ENCODE data around the gene AMZ2.
A peak's percentile ranks its signal among the peaks of the same experiment; 100 is the strongest.
"Not testable (repeated sequence)": the region's sequence is repeated elsewhere in the genome, so short reads cannot be mapped to it uniquely, and the experiment has no call there.

Gene AMZ2, protein sequence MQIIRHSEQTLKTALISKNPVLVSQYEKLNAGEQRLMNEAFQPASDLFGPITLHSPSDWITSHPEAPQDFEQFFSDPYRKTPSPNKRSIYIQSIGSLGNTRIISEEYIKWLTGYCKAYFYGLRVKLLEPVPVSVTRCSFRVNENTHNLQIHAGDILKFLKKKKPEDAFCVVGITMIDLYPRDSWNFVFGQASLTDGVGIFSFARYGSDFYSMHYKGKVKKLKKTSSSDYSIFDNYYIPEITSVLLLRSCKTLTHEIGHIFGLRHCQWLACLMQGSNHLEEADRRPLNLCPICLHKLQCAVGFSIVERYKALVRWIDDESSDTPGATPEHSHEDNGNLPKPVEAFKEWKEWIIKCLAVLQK

GRCh38 chr17:68247445-68248198, at the start of gene AMZ2:
Gene AMZ2, plus strand, starts transcription at chr17:68248043. Its CDS starts 2,145 bp downstream, at chr17:68250188.
- DNase-seq (ENCODE audit: low read depth): peak; percentile 98

DNA sequence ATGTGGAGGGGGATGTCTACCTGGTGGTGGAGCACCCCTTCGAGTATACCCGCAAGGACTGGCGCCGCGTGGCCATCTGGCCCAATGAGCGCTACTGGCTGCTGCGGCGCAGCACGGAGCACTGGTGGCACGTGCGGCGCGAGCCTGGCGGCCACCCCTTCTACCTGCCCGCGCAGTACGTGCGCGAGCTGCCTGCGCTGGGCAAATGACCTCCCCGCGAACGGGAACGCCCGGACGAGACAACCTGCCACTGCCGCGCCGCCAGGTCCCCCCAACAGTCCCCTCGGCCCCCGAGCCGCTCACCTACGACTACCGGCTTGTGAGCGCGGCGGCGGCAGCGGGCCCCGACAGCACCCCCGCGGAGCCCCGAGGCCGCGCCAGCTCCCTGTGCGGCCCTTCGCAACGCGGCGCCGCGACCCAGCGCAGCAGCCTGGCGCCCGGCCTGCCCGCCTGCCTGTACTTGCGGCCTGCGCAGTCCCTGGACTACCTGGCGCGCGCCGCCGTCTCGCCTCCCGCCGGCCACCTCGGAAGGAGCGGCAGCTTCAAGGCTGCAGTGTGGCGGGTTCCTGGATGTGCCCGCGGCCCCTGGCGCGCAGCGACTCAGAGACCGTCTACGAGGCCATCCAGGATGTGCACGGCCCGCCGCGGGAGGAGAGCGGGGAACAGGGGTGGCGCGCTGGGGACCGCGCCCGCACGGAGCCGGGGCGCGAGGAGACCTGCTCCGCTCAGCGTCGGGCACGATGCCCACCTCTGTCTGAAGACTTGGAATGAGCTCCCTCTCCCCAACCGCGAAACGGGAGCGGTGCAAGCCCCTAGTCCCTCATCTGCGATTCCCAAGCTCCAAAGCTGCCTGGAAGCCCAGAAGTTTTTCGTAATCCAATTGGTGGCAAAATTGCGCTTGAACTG, 48.7 kb upstream of the AMZ2 start:
- no peak for DNase-seq (ENCODE audit: low read depth)

DNA sequence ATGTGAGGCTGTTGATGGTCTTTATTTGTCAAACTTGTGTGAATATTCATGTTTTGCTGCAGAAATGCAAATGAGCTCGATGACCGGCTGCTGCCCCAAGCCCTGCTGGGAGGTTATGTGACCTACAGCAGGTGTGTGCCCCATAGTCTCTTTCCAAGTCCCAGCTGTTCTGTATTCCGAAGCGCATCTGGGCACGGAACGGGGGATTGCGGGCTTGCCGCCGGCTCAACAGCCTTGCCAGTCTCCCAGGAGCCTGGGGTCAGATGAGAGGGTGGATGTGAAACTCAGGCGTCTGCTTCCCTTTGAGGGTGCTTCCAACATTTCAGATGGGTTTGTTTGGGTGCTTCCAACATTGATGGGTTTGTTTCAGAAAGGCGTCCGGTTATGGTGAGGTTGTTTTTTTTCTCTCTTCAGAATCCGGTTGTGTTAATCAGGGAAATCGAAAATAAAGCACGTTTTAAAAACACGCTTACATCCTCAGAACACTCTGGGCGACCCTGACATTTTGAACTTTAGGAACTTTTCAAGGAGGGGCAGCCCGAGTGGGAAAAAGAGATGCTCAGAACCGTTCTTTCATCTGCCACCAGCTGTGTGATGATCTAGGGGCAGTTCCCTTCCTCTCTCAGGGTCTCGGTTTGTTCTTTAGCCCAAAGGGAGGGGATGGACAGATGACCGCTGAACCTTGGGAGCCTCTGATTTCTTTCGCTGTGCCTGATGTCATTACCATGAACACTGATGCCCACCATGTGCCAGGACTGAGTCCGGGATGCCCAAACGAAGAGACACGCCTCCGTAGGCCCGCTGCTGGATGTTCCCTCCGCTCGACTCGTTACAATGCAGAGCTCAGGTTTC, 47.8 kb upstream of the AMZ2 start:
- DNase-seq (ENCODE audit: low read depth): no peak

DNA sequence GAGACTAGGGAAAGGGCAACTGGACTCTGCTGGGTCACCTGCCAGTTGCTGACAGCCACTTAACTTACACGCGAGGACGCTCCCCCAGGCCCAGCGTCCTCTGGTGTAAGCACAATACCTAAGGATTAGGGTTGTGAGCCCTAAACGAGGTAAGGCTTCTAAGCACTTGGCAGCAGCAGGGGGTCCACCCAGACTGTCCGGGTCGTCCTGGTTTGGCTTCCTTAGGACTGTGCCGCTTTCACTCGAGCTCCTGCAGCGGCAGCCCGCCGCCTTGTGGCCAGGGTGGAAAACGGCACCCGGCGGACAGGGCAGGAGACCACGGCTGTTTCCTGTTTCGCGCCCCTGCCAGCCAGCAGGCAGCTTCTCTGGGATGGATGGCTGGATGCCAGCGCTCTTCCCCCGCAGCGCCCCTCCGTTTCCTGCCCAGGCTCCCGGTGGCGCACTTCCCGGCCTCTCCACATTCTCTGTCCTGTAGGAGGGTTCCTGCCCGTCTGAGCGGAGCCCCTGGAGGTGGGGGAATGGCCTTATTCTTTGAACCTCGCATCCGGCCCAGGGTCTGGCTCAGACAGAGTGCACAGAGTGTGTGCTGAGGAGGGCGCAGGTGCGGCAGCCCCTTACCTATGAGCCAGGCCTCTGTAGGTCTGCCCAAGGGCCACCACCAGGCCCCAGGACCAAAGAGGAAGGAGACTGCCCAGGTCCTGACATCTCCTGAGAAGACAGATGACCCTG, 47.0 kb upstream of the AMZ2 start:
- peak; percentile 69 for DNase-seq (ENCODE audit: low read depth)

DNA sequence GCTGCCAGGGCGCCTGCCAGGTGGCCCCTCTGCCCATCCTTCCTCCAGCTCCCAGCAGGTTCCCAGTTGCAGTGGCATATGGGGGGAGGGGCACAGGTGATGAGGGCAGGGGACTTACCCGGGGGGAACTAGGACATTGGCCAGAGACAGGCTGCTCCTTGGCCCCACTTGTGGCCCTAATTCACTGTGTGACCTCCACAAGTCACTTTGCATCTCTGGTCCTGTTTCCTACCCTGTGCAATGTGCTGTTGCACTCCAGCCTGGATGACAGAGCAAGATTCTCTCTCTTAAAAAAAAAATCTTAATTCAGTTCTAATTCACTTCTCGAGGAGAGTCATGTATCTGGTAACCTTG, 46.4 kb upstream of the AMZ2 start:
- DNase-seq (ENCODE audit: low read depth): not testable (repeated sequence)

- DNase-seq (ENCODE audit: low read depth): not testable (repeated sequence)
Measured at GRCh38 chr17:68202321-68202720, 45.5 kb upstream of the AMZ2 start.

DNA sequence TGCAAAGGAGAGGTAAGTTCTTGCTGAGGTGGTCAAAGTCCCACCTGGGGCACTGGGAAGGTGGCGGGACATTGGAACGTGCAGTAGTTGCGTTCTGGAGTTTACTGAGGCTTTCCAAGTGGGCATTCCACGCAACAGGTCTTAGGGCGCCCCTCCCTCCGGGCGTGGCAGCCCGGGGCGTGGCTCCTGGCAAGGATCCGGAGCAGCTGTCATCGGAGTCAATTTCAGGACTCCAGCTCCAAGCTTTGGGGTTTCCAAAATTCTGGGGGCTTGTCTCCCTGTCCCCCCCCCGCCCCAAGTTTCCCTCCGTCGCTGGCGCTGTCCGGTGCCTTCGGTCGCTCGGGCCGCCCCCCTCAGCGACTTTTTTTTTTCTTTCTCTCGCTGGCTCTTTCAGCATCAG, 43.1 kb upstream of the AMZ2 start:
- no peak for DNase-seq (ENCODE audit: low read depth)

DNA sequence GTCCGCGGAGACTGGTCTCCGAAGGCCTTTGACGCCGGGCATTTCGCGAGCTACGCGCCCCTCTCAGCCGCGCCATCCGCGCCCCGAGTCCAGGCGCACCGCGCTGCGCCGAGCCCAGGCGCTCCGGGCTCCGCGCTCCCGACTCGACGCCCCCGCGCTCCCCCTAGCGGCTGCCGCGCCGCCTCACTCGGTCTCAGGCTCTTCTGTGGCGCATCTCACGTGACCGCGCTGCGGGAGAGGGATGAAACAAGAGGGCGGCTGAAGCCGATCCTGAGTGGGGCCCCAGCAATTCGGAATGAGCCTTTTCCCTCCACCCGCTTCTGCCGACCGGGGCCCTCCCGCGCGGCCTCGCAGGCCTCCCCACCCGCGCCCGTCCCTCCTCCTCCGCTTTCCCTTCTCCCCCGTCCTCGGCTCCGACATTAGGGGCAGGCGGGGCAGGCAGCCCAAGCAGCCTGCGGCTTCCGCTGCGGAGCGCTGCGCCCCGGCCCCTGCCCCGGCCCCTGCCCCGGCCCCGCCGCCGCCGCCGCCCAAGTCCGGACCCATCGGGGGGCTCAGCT, 42.5 kb upstream of the AMZ2 start:
- peak; percentile 94 for DNase-seq (ENCODE audit: low read depth)

GRCh38 chr17:68205808-68206720, 41.8 kb upstream of the AMZ2 start:
- no peak for DNase-seq (ENCODE audit: low read depth)

DNA sequence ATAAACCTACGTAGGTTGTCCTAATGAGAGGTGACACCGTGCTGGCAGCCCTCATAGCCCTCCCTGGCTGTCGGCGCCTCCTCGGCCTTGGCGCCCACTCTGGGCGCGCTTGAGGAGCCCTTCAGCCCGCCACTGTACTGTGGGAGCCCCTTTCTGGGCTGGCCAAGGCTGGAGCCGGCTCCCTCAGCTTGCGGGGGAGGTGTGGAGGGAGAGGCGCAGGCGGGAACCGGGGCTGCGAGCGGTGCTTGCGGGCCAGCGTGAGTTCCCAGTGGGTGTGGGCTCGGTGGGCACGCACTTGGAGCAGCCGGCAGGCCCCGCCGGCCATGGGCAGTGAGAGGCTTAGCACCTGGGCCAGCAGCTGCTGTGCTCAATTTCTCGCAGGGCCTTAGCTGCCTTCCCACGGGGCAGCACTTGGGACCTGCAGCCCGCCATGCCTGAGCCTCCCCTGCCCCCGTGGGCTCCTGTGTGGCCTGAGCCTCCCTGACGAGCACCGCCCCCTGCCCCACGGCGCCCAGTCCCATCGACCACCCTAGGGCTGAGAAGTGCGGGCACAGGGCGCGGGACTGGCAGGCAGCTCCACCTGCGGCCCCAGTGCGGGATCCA, 40.1 kb upstream of the AMZ2 start:
- DNase-seq (ENCODE audit: low read depth): no peak

GRCh38 chr17:68208651-68209050, 39.2 kb upstream of the AMZ2 start:
- not testable (repeated sequence) for DNase-seq (ENCODE audit: low read depth)

GRCh38 chr17:68209191-68209900, 38.5 kb upstream of the AMZ2 start:
- DNase-seq (ENCODE audit: low read depth): not testable (repeated sequence)

- DNase-seq (ENCODE audit: low read depth): no peak
Measured at GRCh38 chr17:68210570-68211315, 37.1 kb upstream of the AMZ2 start.

GRCh38 chr17:68213428-68214411, 34.1 kb upstream of the AMZ2 start:
- not testable (repeated sequence) for DNase-seq (ENCODE audit: low read depth)

DNA sequence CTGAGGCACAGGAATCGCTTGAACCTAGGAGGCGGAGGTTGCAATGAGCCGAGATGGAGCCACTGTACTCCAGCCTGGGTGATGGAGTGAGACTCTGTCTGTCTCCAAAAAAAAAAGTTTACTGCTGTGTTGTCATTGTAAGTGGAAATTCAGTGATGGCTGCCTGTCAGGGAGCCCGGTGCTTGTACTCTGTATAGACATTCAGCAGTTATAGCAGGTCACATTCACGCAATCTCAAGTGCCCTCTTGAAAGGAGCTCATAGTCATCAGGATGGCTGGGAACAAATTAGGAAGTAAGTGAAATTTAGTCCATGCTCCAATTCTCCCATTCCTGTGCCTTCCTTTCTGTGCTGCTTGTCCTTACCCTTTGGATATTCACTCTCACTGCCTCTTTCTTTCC, 32.4 kb upstream of the AMZ2 start:
- not testable (repeated sequence) for DNase-seq (ENCODE audit: low read depth)

GRCh38 chr17:68219429-68219828, 28.4 kb upstream of the AMZ2 start:
- DNase-seq (ENCODE audit: low read depth): not testable (repeated sequence)
